Muscle layer of colon (tissue), 2 donors: ENCODE data around the gene SYVN1.

Source experiments
- H3K27ac ChIP-seq: one replicate; pipeline ENCODE4 v1.7.0; 2013; ENCODE audit warnings: low read depth, mild to moderate bottlenecking, low read length, moderate library complexity
- H3K27me3 ChIP-seq, 2 donors: one replicate each; pipeline ENCODE4 v1.7.0; 2013; ENCODE audit warnings: low read length in 2 of 2, mild to moderate bottlenecking in 2 of 2; ENCODE audit not compliant: insufficient read depth in 2 of 2, control insufficient read depth in 1 of 2
- H3K36me3 ChIP-seq: one replicate; pipeline ENCODE4 v1.7.0; 2013; ENCODE audit warnings: mild to moderate bottlenecking, low read length; ENCODE audit not compliant: insufficient read depth
- H3K4me1 ChIP-seq: one replicate; pipeline ENCODE4 v1.7.0; 2013; ENCODE audit warnings: mild to moderate bottlenecking, low read length; ENCODE audit not compliant: insufficient read depth
- H3K4me3 ChIP-seq, 2 donors: one replicate each; pipeline ENCODE4 v1.7.0; 2013; ENCODE audit warnings: low read length in 2 of 2, low read depth in 1 of 2, mild to moderate bottlenecking in 1 of 2, moderate library complexity in 1 of 2
- H3K9ac ChIP-seq: one replicate; pipeline ENCODE4 v1.7.0; 2013; ENCODE audit warnings: low read length
- H3K9me3 ChIP-seq: one replicate; pipeline ENCODE4 v1.7.0; 2013; ENCODE audit warnings: mild to moderate bottlenecking, low read length
- donor health status: abdominal sarcoma.
- donor health status: Adenocarcinoma of cecum.

Gene SYVN1

DNA sequence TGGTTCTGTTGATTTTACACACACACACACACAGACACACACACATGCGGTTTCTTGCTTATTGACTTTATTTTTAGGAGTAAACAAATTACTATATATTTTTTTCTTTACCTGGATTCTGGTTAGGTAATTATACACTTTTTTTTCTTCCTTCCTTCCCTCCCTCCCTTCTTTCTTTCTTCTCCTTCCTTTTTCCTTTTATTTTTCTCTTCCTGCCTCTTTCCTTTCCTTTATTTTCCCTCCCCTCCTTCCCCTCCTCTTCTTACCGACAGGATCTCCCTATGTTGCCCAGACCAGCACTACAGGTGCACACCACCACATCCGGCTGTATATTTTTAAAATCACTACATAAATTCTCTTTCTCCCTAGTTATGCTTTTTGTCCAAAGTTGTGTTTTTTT is 32.6 kb upstream of the SYVN1 start:
- Histone ChIP-seq H3K27me3 (no peaks in the 10 kb centered on the region), H3K9me3 (no peaks in the 10 kb centered on the region), H3K27ac (no peak overlapping the region), H3K4me1 (no peaks in the 10 kb centered on the region), H3K9ac (no peak overlapping the region), H3K4me3 (no peak overlapping the region), H3K36me3 (no peaks in the 10 kb centered on the region)

DNA sequence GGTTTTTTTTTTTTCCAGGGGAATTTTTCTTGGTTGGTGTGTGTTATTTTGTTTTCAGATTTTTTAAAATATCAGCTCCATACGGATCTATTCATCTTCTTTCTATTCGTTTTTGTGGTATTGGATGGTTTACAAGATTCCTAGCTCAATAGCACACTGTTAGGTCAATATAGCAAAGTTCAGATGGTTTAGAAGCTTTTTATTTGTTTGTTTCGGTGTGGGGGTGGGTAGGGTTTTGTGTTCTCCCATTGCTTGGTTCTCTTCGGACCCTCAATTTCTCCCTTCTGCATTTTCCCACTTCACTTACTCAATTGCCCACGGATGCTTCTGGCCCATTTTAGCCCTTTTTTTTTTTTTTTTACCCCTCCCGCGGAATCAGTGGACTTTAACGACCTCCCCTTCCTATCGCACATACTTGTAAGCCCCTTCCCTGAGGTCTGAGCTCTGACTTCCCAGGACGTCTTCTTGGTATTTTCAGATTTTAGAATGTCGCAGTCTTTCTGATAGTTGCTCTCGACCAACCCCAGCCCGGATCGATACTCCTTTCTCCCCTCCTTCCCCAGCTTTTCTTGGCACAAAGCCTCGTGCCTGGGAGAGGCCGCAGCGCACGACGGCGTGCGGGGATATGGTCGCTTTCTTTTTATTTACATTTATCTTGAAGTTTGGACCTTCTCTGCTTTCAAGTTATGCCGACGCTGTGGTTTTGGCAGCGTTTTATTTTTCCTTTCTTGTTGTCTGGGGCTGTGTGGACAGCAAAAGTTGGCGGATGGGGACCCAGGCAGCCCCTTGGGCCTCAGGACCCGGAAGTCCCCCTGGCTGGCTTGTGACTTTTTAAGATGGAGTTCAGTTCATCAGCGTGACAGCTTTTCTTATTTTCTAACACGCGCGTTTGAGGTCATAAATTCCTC is 31.3 kb upstream of the SYVN1 start:
- no peak overlapping the region for H3K9ac ChIP-seq
- peak overlapping the region in 1 of 2 donors; percentile 27 for H3K4me3 ChIP-seq
- no peaks in the 10 kb centered on the region for H3K27me3 ChIP-seq
- no peaks in the 10 kb centered on the region for H3K4me1 ChIP-seq
- H3K9me3 ChIP-seq = no peaks in the 10 kb centered on the region
- H3K36me3 ChIP-seq = no peaks in the 10 kb centered on the region
- H3K27ac ChIP-seq = no peak overlapping the region

- Histone ChIP-seq H3K27ac (no peak overlapping the region), H3K9ac (no peak overlapping the region), H3K4me1 (no peaks in the 10 kb centered on the region), H3K27me3 (no peaks in the 10 kb centered on the region), H3K36me3 (no peaks in the 10 kb centered on the region), H3K4me3 (no peak overlapping the region), H3K9me3 (no peaks in the 10 kb centered on the region)
Observed at GRCh38 chr11:65163684-65164083, 29.4 kb upstream of the SYVN1 start.

- no peaks in the 10 kb centered on the region for H3K36me3 ChIP-seq
- no peaks in the 10 kb centered on the region for H3K27me3 ChIP-seq
- no peaks in the 10 kb centered on the region for H3K4me1 ChIP-seq
- H3K9me3 ChIP-seq = no peaks in the 10 kb centered on the region
- H3K9ac ChIP-seq = no peak overlapping the region
- H3K4me3 ChIP-seq = no peak overlapping the region
- no peak overlapping the region for H3K27ac ChIP-seq
Observed at GRCh38 chr11:65160643-65161042, 26.3 kb upstream of the SYVN1 start.

- no peak overlapping the region for H3K4me3 ChIP-seq
- H3K27me3 ChIP-seq = no peaks in the 10 kb centered on the region
- H3K27ac ChIP-seq = no peak overlapping the region
- H3K36me3 ChIP-seq = no peaks in the 10 kb centered on the region
- H3K4me1 ChIP-seq = no peaks in the 10 kb centered on the region
- H3K9ac ChIP-seq = no peak overlapping the region
- no peaks in the 10 kb centered on the region for H3K9me3 ChIP-seq
Observed at GRCh38 chr11:65159012-65159411, 24.7 kb upstream of the SYVN1 start.

GRCh38 chr11:65157336-65157735 is 23.0 kb upstream of the SYVN1 start:
- Histone ChIP-seq H3K27me3 (no peaks in the 10 kb centered on the region), H3K27ac (no peak overlapping the region), H3K9me3 (no peaks in the 10 kb centered on the region), H3K4me1 (no peaks in the 10 kb centered on the region), H3K9ac (no peak overlapping the region), H3K4me3 (no peak overlapping the region), H3K36me3 (no peaks in the 10 kb centered on the region)

DNA sequence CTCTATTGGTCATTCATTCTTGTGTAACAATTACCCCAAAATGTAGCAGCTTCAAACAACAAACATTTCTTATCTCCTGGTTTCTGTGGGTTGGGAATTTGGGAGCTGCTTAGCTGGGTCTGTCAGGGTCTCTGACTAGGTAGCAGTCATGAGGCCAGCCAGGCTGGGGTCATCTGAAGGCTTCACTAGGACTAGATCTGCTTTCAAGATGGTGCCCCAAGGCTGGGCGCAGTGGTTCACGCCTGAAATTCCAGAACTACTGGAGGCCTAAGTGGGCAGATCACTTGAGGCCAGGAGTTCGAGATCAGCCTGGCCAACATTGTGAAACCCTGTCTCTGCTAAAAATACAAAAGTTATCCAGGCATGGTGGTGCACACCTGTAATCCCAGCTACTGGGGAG is 22.6 kb upstream of the SYVN1 start:
- no peak overlapping the region for H3K9ac ChIP-seq
- H3K27me3 ChIP-seq = no peaks in the 10 kb centered on the region
- H3K27ac ChIP-seq = no peak overlapping the region
- H3K9me3 ChIP-seq = no peaks in the 10 kb centered on the region
- no peaks in the 10 kb centered on the region for H3K36me3 ChIP-seq
- no peaks in the 10 kb centered on the region for H3K4me1 ChIP-seq
- H3K4me3 ChIP-seq = no peak overlapping the region

DNA sequence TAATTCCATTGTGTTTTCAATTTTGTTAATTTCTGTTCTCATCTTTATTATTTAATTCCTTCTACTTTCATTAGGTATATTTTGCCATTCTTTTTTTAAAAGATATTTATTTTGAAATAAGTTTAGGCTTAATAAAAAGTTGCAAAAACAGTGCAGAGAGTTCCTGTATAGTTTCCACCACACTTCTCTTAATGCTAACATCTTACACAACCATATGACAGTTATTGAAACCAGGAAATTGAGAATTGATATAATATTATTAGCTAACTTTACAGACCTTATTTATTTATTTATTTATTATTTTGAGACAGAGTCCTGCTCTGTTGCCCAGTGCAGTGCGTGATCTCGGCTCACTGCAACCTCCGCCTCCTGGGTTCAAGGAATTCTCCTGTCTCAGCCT is 21.9 kb upstream of the SYVN1 start:
- H3K27me3 ChIP-seq = no peaks in the 10 kb centered on the region
- H3K4me1 ChIP-seq = no peaks in the 10 kb centered on the region
- H3K4me3 ChIP-seq = no peak overlapping the region
- no peak overlapping the region for H3K9ac ChIP-seq
- H3K27ac ChIP-seq = no peak overlapping the region
- no peaks in the 10 kb centered on the region for H3K36me3 ChIP-seq
- H3K9me3 ChIP-seq = no peaks in the 10 kb centered on the region

DNA sequence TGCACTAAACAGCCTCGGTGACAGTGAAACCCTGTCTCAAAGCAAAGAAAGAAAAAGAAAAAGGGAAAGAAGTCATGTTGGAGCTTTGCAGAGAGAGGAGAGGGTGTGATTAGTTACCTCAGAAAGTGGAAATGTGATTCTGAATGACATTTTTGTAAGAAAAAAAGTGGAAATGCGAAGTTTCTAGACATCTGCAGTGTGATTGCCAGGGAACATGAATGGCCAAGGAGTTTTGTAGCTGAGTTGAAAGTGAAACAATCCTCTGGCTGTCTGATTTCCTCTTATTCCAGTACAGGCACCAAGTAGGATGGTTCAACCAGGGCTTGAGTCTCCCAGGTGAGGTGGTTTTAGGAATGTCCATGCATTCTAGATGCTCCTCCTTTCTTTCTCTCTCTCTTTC is 17.8 kb upstream of the SYVN1 start:
- H3K9me3 ChIP-seq = no peaks in the 10 kb centered on the region
- H3K27ac ChIP-seq = no peak overlapping the region
- no peaks in the 10 kb centered on the region for H3K4me1 ChIP-seq
- H3K9ac ChIP-seq = no peak overlapping the region
- H3K27me3 ChIP-seq = no peaks in the 10 kb centered on the region
- H3K36me3 ChIP-seq = no peaks in the 10 kb centered on the region
- no peak overlapping the region for H3K4me3 ChIP-seq

DNA sequence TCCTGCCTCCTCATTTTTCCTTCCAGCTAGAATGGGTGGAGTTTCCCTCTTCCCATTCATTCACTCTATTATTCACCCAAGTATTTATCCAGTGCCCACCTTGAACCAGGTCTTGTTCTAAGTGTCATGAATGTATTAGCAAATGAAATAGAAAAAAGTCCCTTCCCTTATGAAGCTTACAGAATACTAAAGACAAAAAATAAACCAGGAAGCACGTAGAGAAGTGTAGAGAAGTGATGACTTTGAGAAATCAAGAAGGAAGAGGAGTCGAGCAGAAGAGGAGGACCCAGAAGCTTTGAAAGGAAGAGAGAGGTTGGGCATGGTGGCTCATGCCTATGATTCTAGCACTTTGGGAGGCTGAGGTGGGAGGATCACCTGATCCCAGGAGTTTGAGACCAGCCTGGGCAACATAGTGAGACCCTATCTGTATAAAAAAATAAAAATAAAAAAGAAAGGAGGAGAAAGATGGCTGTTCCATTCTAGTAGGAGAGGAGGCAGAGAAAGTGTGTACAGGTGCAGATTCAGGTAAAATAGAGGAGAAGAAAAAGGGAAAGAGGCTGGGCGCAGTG is 17.1 kb upstream of the SYVN1 start:
- Histone ChIP-seq H3K36me3 (no peaks in the 10 kb centered on the region), H3K4me1 (no peaks in the 10 kb centered on the region), H3K9ac (no peak overlapping the region), H3K4me3 (no peak overlapping the region), H3K27ac (no peak overlapping the region), H3K9me3 (no peaks in the 10 kb centered on the region), H3K27me3 (no peaks in the 10 kb centered on the region)

DNA sequence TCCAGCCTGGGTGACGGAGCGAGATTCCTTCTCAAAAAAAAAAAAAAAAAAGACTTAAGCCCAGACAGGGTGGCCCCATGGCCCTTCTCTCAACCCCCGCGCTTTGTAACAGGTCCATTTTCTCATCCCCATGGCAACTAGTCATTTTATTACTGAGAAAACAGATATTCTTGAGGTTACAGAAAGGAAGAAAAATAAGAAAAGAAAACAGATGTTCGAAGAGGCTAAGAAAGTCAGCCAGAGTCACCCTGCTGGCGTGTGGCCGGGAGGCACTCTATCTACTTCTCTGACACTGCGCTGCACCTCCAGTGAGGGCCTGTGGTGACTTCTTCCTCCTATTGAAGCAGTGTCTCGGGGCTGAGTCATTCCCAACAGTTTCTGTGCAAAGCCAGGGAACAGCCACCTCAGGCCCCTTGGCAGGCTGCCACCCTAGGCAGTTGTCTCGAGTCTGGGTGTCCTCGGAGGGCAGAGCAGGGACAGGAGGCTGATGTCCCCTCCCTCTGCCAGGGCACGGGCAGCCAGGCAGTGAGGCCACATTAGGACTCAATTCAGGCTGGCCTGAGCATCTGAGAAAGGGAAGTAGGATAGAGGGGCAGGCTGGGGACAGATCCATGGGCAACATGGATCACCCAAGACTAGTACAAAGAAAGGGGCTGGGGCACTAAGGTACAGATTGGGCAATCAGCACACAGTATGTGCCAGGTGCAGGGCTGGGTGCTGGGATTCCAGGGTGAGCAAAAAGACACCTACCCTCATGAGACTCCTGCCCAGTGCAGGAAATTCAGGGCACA is 16.4 kb upstream of the SYVN1 start:
- H3K4me3 ChIP-seq = no peak overlapping the region

More for the DNA sequence above, 16.4 kb upstream of the SYVN1 start:
- H3K27ac ChIP-seq = no peak overlapping the region
- no peaks in the 10 kb centered on the region for H3K27me3 ChIP-seq
- no peaks in the 10 kb centered on the region for H3K4me1 ChIP-seq
- no peaks in the 10 kb centered on the region for H3K36me3 ChIP-seq
- no peaks in the 10 kb centered on the region for H3K9me3 ChIP-seq
- no peak overlapping the region for H3K9ac ChIP-seq
